Endodermal cell (in vitro differentiated cells): ENCODE results near the gene CELF2. TPM values are rescaled to one million over a fixed set of nuclear protein-coding genes. Genes with fewer than 3 reads are reported as not detected.

Experiments used
- DNase-seq: peaks from one replicate; pipeline ENCODE4 v3.0.0-alpha.2; 2017
- H3K27ac ChIP-seq: 2 replicates; pipeline ENCODE4 v1.5.1; 2013; ENCODE audit warnings: mild to moderate bottlenecking, low read depth, low read length, moderate library complexity
- H3K27me3 ChIP-seq: 2 replicates; pipeline ENCODE4 v1.6.1; 2013; ENCODE audit warnings: mild to moderate bottlenecking, low read length, moderate library complexity; ENCODE audit not compliant: insufficient read depth, control insufficient read depth, poor library complexity, severe bottlenecking
- H3K36me3 ChIP-seq: 2 replicates; pipeline ENCODE4 v1.7.0; 2013; ENCODE audit warnings: mild to moderate bottlenecking, low read length, moderate library complexity; ENCODE audit not compliant: control insufficient read depth, insufficient read depth
- H3K4me1 ChIP-seq: one replicate; pipeline ENCODE4 v1.7.0; 2013; ENCODE audit warnings: low read length; ENCODE audit not compliant: control insufficient read depth, insufficient read depth
- H3K4me3 ChIP-seq: 2 replicates; pipeline ENCODE4 v1.5.1; 2013; ENCODE audit warnings: mild to moderate bottlenecking, low read length, moderate library complexity
- H3K9ac ChIP-seq: 2 replicates; pipeline ENCODE4 v1.6.1; 2013; ENCODE audit warnings: mild to moderate bottlenecking, low read length, moderate library complexity; ENCODE audit not compliant: poor library complexity, severe bottlenecking; ENCODE audit errors: extremely low read depth
- H3K9me3 ChIP-seq: 2 replicates; pipeline ENCODE4 v1.6.1; 2013; ENCODE audit warnings: mild to moderate bottlenecking, low read length, moderate library complexity; ENCODE audit not compliant: control insufficient read depth
- H3K27ac Mint-ChIP-seq: 2 replicates; pipeline ENCODE4 v1.8.0; 2020; ENCODE audit warnings: mixed read lengths
- H3K27me3 Mint-ChIP-seq: 2 replicates; pipeline ENCODE4 v1.8.0; 2021; ENCODE audit warnings: mild to moderate bottlenecking, mixed read lengths; ENCODE audit not compliant: insufficient read depth
- H3K36me3 Mint-ChIP-seq: 2 replicates; pipeline ENCODE4 v1.8.0; 2020; ENCODE audit warnings: low read depth, mixed read lengths
- H3K4me1 Mint-ChIP-seq: 2 replicates; pipeline ENCODE4 v1.8.0; 2020; ENCODE audit warnings: mixed read lengths
- H3K4me3 Mint-ChIP-seq: 2 replicates; pipeline ENCODE4 v1.8.0; 2020; ENCODE audit warnings: mild to moderate bottlenecking, moderate library complexity, mixed read lengths
- H3K9me3 Mint-ChIP-seq: 2 replicates; pipeline ENCODE4 v1.8.0; 2020; ENCODE audit warnings: mild to moderate bottlenecking, mixed read lengths
- WGBS, 2 experiments: methylation state at CpG; one replicate each; pipeline versions ENCODE4 v1.1.5 to v1.1.7; 2013; ENCODE audit warnings: missing lambda C conversion rate in 2 of 2, mixed read lengths in 1 of 2; ENCODE audit not compliant: insufficient coverage in 1 of 2, insufficient read length in 1 of 2; 5-methylcytosine and 5-hydroxymethylcytosine counted together
- total RNA-seq, 2 donors: library from RNA; stranded (reverse); fragmentation: NEBNext Ultra II Directional in 1 of 2; extraction: Animal tissue kit (Norgen Biotek cat#: 25700) in 1 of 2; gene quantifications; 2 replicates in 1 of 2; 3 replicates in 1 of 2; pipeline ENCODE4 v1.2.1, GENCODE V29; 2021
- TF ChIP-seq, protein P1 (sequence below): fragments of 200-600 bp; sonication (generic); conservative IDR thresholded peaks from 2 replicates; pipeline ENCODE4 v1.5.0; 2021; ENCODE audit warnings: antibody characterized with exemption, mild to moderate bottlenecking

Gene CELF2
- total RNA-seq, 2 donors from 2014 or later = 79.9 to 96.1 TPM

DNA sequence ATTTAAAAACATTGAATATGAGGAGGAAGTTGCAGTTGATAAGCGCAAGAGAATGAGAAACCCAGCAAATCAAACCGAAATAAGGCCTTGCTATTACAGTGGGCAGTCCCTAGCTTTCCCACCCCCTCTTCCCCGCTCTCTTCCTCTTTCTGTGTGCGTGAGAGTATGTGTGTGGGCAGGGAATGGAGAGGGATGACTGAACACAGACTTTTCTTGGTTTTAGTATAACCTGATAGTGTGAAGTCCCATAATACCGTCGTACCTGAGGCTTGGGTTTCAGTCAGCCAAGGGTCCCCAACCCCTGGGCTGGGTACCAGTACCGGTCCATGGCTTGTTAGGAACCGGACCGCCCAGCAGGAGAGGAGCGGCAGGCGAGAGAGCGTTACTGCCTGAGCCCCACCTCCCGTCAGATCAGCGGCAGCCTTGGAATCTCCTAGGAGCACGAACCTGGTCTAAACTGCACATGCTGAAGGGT lies 255.3 kb downstream of the CELF2 start:
- Histone ChIP-seq H3K36me3 (peaks cover 83% of the 10 kb centered on the region), H3K4me3 (no peak overlapping the region), H3K9ac (no peak overlapping the region), H3K27ac (no peak overlapping the region), H3K27me3 (no peaks in the 10 kb centered on the region), H3K9me3 (no peaks in the 10 kb centered on the region), H3K4me1 (peaks cover 3% of the 10 kb centered on the region)
- Mint-ChIP-seq H3K27me3 (no peaks in the 10 kb centered on the region), H3K9me3 (no peaks in the 10 kb centered on the region), H3K36me3 (peaks cover 65% of the 10 kb centered on the region), H3K4me3 (no peak overlapping the region), H3K4me1 (peaks cover 8% of the 10 kb centered on the region), H3K27ac (no peak overlapping the region)
- 91 to 100% methylated on average over 11 to 14 of the region's 15 CpGs for WGBS, 2 experiments
- TF ChIP-seq, protein P1, sequence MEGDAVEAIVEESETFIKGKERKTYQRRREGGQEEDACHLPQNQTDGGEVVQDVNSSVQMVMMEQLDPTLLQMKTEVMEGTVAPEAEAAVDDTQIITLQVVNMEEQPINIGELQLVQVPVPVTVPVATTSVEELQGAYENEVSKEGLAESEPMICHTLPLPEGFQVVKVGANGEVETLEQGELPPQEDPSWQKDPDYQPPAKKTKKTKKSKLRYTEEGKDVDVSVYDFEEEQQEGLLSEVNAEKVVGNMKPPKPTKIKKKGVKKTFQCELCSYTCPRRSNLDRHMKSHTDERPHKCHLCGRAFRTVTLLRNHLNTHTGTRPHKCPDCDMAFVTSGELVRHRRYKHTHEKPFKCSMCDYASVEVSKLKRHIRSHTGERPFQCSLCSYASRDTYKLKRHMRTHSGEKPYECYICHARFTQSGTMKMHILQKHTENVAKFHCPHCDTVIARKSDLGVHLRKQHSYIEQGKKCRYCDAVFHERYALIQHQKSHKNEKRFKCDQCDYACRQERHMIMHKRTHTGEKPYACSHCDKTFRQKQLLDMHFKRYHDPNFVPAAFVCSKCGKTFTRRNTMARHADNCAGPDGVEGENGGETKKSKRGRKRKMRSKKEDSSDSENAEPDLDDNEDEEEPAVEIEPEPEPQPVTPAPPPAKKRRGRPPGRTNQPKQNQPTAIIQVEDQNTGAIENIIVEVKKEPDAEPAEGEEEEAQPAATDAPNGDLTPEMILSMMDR = no peak
- no peak for DNase-seq

DNA sequence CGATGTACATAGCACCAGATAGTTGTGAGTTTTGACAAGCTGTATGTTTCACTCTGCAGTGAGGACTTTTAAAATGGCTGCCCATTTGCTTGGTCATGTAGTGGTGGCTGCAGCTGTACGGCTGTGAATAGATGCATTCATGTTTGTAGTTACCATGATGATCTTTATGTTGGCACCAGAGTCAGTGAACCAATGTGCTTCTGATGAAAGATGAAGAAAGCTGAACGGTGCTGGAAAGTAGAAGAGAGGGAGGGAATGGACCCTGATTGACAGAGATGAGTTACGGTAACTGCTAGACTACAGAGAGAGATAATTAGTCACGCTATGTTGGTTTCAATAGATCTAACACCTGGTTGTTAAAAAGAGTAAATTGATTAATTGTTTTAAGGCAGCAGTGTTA lies 256.8 kb downstream of the CELF2 start:
- H3K4me1 ChIP-seq = peaks cover 3% of the 10 kb centered on the region
- TF ChIP-seq, protein P1 = no peak
- peaks cover 77% of the 10 kb centered on the region for H3K36me3 Mint-ChIP-seq
- peaks cover 85% of the 10 kb centered on the region for H3K36me3 ChIP-seq
- no peaks in the 10 kb centered on the region for H3K27me3 Mint-ChIP-seq
- H3K9me3 Mint-ChIP-seq = no peaks in the 10 kb centered on the region
- WGBS, 2 experiments = 89 to 95% methylated on average over 5 of the region's 5 CpGs
- H3K27ac Mint-ChIP-seq = no peak overlapping the region
- no peaks in the 10 kb centered on the region for H3K27me3 ChIP-seq
- DNase-seq = no peak
- no peaks in the 10 kb centered on the region for H3K9me3 ChIP-seq
- H3K4me1 Mint-ChIP-seq = peaks cover 8% of the 10 kb centered on the region
- no peak overlapping the region for H3K9ac ChIP-seq
- no peak overlapping the region for H3K27ac ChIP-seq
- no peak overlapping the region for H3K4me3 ChIP-seq
- H3K4me3 Mint-ChIP-seq = no peak overlapping the region

DNA sequence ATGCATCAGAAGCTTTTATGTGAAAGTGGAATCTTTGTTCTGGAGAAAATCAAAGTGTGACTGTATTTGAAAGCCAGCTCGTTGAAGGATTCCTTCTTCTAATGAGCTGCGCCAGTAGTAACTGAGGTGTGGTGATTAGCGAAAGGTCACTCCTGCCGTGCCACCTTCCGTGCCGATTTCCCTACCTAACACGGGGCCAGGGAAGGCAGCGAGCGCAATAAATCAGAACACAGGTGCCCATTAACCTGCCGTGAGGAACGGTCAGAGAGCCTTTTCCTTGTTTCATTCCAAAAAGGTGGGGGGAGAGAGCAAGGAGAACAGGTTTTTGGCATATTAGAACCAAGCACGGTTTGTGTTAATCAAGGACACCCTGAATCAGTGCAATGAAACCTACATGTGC lies 258.0 kb downstream of the CELF2 start:
- Histone ChIP-seq H3K27ac (no peak overlapping the region), H3K27me3 (no peaks in the 10 kb centered on the region), H3K4me1 (no peaks in the 10 kb centered on the region), H3K9me3 (no peaks in the 10 kb centered on the region), H3K9ac (no peak overlapping the region), H3K36me3 (peaks cover 93% of the 10 kb centered on the region), H3K4me3 (no peak overlapping the region)
- no peaks in the 10 kb centered on the region for H3K27me3 Mint-ChIP-seq
- H3K9me3 Mint-ChIP-seq = no peaks in the 10 kb centered on the region
- 93 to 95% methylated on average over 12 of the region's 12 CpGs for WGBS, 2 experiments
- peaks cover 86% of the 10 kb centered on the region for H3K36me3 Mint-ChIP-seq
- no peaks in the 10 kb centered on the region for H3K4me1 Mint-ChIP-seq
- TF ChIP-seq, protein P1 = no peak
- no peak for DNase-seq
- no peak overlapping the region for H3K27ac Mint-ChIP-seq
- H3K4me3 Mint-ChIP-seq = no peak overlapping the region
